Fibroblast of lung (primary cell): ENCODE data around the gene DDX25.
"Not testable (repeated sequence)": the region's sequence is repeated elsewhere in the genome, so short reads cannot be mapped to it uniquely, and the experiment has no call there.

Experiments used
- CTCF ChIP-seq, 2 donors: IDR thresholded peaks in 1 of 2; conservative IDR thresholded peaks in 1 of 2; 1 replicate in 1 of 2; 2 replicates in 1 of 2; pipeline ENCODE4 v1.5.1; 2011 to 2012; ENCODE audit warnings: low read length in 2 of 2, control low read depth in 1 of 2, inconsistent platforms in 1 of 2, low read depth in 1 of 2, mild to moderate bottlenecking in 1 of 2
- EZH2 ChIP-seq: IDR thresholded peaks from 2 replicates; pipeline ENCODE4 v1.5.1; 2012; ENCODE audit warnings: low read length, control low read depth, mild to moderate bottlenecking; ENCODE audit errors: missing control alignments

GRCh38 chr11:125865354-125865753 lies 39.0 kb upstream of the DDX25 start:
- not testable (repeated sequence) for TF ChIP-seq CTCF (conservative IDR thresholded peaks at IDR 0.05 in 1 of 2, IDR thresholded peaks at IDR 0.05 in 1 of 2; ENCODE audit: low read depth in 1 of 2, low read length in 2 of 2); EZH2
